ENCODE data around the gene PIP4P1. TPM values are rescaled to one million over a fixed set of nuclear protein-coding genes. Genes with fewer than 3 reads are reported as not detected.

Gene PIP4P1
- total RNA-seq, 1 donor from 2014 or later = 22.0 TPM

GRCh38 chr14:20438664-20439063 lies 22.6 kb downstream of the PIP4P1 start:
- no peak for DNase-seq (ENCODE audit: low read depth, low spot score)

- no peak for DNase-seq (ENCODE audit: low read depth, low spot score)
Measured at GRCh38 chr14:20436363-20436755, 24.9 kb downstream of the PIP4P1 start.

GRCh38 chr14:20435582-20436362 lies 25.5 kb downstream of the PIP4P1 start, which contains the start of gene KLHL33:
KLHL33 (minus strand) TSS chr14:20436166; CDS start chr14:20435811, 355 bp downstream.
- no peak for DNase-seq (ENCODE audit: low read depth, low spot score)

GRCh38 chr14:20434701-20435581 lies 26.3 kb downstream of the PIP4P1 start:
- DNase-seq (ENCODE audit: low read depth, low spot score) = no peak

- no peak for DNase-seq (ENCODE audit: low read depth, low spot score)
Measured at GRCh38 chr14:20429801-20430669, 31.2 kb downstream of the PIP4P1 start.

GRCh38 chr14:20428802-20429201 lies 32.4 kb downstream of the PIP4P1 start:
- no peak for DNase-seq (ENCODE audit: low read depth, low spot score)

GRCh38 chr14:20428010-20428365 lies 33.2 kb downstream of the PIP4P1 start:
- no peak for DNase-seq (ENCODE audit: low read depth, low spot score)

- peak; percentile 43 for DNase-seq (ENCODE audit: low read depth, low spot score)
Measured at GRCh38 chr14:20427231-20428009, 33.8 kb downstream of the PIP4P1 start.

- no peak for DNase-seq (ENCODE audit: low read depth, low spot score)
Measured at GRCh38 chr14:20424851-20425250, 36.4 kb downstream of the PIP4P1 start.

GRCh38 chr14:20422886-20423285 lies 38.3 kb downstream of the PIP4P1 start:
- no peak for DNase-seq (ENCODE audit: low read depth, low spot score)

- no peak for DNase-seq (ENCODE audit: low read depth, low spot score)
Measured at GRCh38 chr14:20421267-20421666, 40.0 kb downstream of the PIP4P1 start.

GRCh38 chr14:20419419-20419818 lies 41.8 kb downstream of the PIP4P1 start:
- DNase-seq (ENCODE audit: low read depth, low spot score) = no peak

GRCh38 chr14:20418501-20418909 lies 42.7 kb downstream of the PIP4P1 start:
- no peak for DNase-seq (ENCODE audit: low read depth, low spot score)

- DNase-seq (ENCODE audit: low read depth, low spot score) = no peak
Measured at GRCh38 chr14:20417250-20418186, 43.7 kb downstream of the PIP4P1 start.

- DNase-seq (ENCODE audit: low read depth, low spot score) = no peak
Measured at GRCh38 chr14:20416223-20416622, 45.0 kb downstream of the PIP4P1 start.

- DNase-seq (ENCODE audit: low read depth, low spot score) = peak; percentile 15
Measured at GRCh38 chr14:20415782-20416206, 45.4 kb downstream of the PIP4P1 start.

GRCh38 chr14:20413744-20414082 lies 47.5 kb downstream of the PIP4P1 start:
- DNase-seq (ENCODE audit: low read depth, low spot score) = no peak

GRCh38 chr14:20412876-20413743 lies 48.1 kb downstream of the PIP4P1 start, which contains the start of gene TEP1:
TEP1 (minus strand) TSS chr14:20413501; CDS start chr14:20408439, 5,062 bp downstream.
- peak; percentile 46 for DNase-seq (ENCODE audit: low read depth, low spot score)

Measured in pulmonary artery endothelial cell (primary cell).